Keratinocyte (primary cell): Measurements from ENCODE around the gene B3GALT4.

Experiments
- CTCF ChIP-seq, 3 experiments: IDR thresholded peaks in 1 of 3; conservative IDR thresholded peaks in 1 of 3; optimal IDR thresholded peaks in 1 of 3; 2 replicates in 2 of 3; 3 replicates in 1 of 3; pipeline versions ENCODE3 to v1.5.1; 2011; ENCODE audit warnings: low read length in 3 of 3, mild to moderate bottlenecking in 3 of 3, moderate library complexity in 2 of 3, control low read depth in 1 of 3, inconsistent platforms in 1 of 3; ENCODE audit not compliant: insufficient read depth in 2 of 3; ENCODE audit errors: extremely low read depth in 1 of 3
- EZH2 ChIP-seq: IDR thresholded peaks from one replicate; pipeline ENCODE4 v1.6.1; 2012; ENCODE audit warnings: inconsistent platforms, mild to moderate bottlenecking, low read length, moderate library complexity

- TF ChIP-seq EZH2 (no peak), CTCF (optimal IDR thresholded peaks at IDR 0.05 in 1 of 3, IDR thresholded peaks at IDR 0.05 in 1 of 3, conservative IDR thresholded peaks at IDR 0.05 in 1 of 3; ENCODE audit: extremely low read depth in 1 of 3, insufficient read depth in 2 of 3, low read length in 3 of 3) (no peak)
Measured at GRCh38 chr6:33288921-33289783, 12.2 kb downstream of the B3GALT4 start, which contains the start of the genes PFDN6 and WDR46.
